HG03571 (cell line): ENCODE data around the gene NMNAT2.
"Not testable (repeated sequence)": the region's sequence is repeated elsewhere in the genome, so short reads cannot be mapped to it uniquely, and the experiment has no call there.

Source experiments
- ATAC-seq: cut with Tn5 transposase; IDR thresholded peaks from one replicate; pipeline ENCODE4 v1.9.1; 2021; ENCODE audit not compliant: unreplicated experiment

NMNAT2 gene

GRCh38 chr1:183289051-183289496 lies 129.1 kb downstream of the NMNAT2 start:
- no peak for ATAC-seq

- no peak for ATAC-seq
Measured at GRCh38 chr1:183288583-183288982, 129.6 kb downstream of the NMNAT2 start.

GRCh38 chr1:183287191-183287675 lies 130.9 kb downstream of the NMNAT2 start:
- no peak for ATAC-seq

- ATAC-seq: no peak
Measured at GRCh38 chr1:183285746-183286145, 132.4 kb downstream of the NMNAT2 start.

- no peak for ATAC-seq
Measured at GRCh38 chr1:183285256-183285655, 132.9 kb downstream of the NMNAT2 start.

GRCh38 chr1:183284086-183284485 lies 134.1 kb downstream of the NMNAT2 start:
- ATAC-seq: no peak

- ATAC-seq: no peak
Measured at GRCh38 chr1:183283286-183283685, 134.9 kb downstream of the NMNAT2 start.

- ATAC-seq: no peak
Measured at GRCh38 chr1:183282101-183282855, 135.9 kb downstream of the NMNAT2 start.

GRCh38 chr1:183281553-183282091 lies 136.6 kb downstream of the NMNAT2 start:
- ATAC-seq: peak; percentile 78

GRCh38 chr1:183281039-183281438 lies 137.1 kb downstream of the NMNAT2 start:
- no peak for ATAC-seq

GRCh38 chr1:183279835-183280234 lies 138.3 kb downstream of the NMNAT2 start:
- ATAC-seq: no peak

GRCh38 chr1:183278739-183279591 lies 139.2 kb downstream of the NMNAT2 start:
- ATAC-seq: no peak

GRCh38 chr1:183277821-183278738 lies 140.1 kb downstream of the NMNAT2 start:
- ATAC-seq: no peak

GRCh38 chr1:183276386-183277080 lies 141.6 kb downstream of the NMNAT2 start:
- no peak for ATAC-seq

GRCh38 chr1:183275322-183275721 lies 142.9 kb downstream of the NMNAT2 start:
- no peak for ATAC-seq

- no peak for ATAC-seq
Measured at GRCh38 chr1:183274836-183275235, 143.3 kb downstream of the NMNAT2 start.

- not testable (repeated sequence) for ATAC-seq
Measured at GRCh38 chr1:183273984-183274383, 144.2 kb downstream of the NMNAT2 start.

- no peak for ATAC-seq
Measured at GRCh38 chr1:183273300-183273699, 144.9 kb downstream of the NMNAT2 start.

- ATAC-seq: no peak
Measured at GRCh38 chr1:183272390-183272848, 145.8 kb downstream of the NMNAT2 start.
